HUES64 (cell line): ENCODE measurements around the gene RGS1. TPM values are rescaled to one million over a fixed set of nuclear protein-coding genes. Genes with fewer than 3 reads are reported as not detected.
"Not testable (repeated sequence)": the region's sequence is repeated elsewhere in the genome, so short reads cannot be mapped to it uniquely, and the experiment has no call there.

Experiments
- H3K27ac ChIP-seq: 2 replicates; pipeline ENCODE4 v1.7.0; 2013; ENCODE audit warnings: low read depth, low read length, inconsistent platforms
- H3K27me3 ChIP-seq: 2 replicates; pipeline ENCODE4 v1.6.1; 2013; ENCODE audit warnings: mild to moderate bottlenecking, low read length; ENCODE audit not compliant: insufficient read depth
- H3K36me3 ChIP-seq: 2 replicates; pipeline ENCODE4 v1.6.1; 2013; ENCODE audit warnings: mild to moderate bottlenecking, low read length; ENCODE audit not compliant: insufficient read depth
- H3K4me1 ChIP-seq: 2 replicates; pipeline ENCODE4 v1.6.1; 2013; ENCODE audit warnings: mild to moderate bottlenecking, low read length, moderate library complexity; ENCODE audit not compliant: insufficient read depth
- H3K4me3 ChIP-seq: 2 replicates; pipeline ENCODE4 v1.5.1; 2013; ENCODE audit warnings: mild to moderate bottlenecking, low read length, moderate library complexity
- H3K9ac ChIP-seq: 2 replicates; pipeline ENCODE4 v1.6.1; 2013; ENCODE audit warnings: mild to moderate bottlenecking, low read depth, low read length
- H3K9me3 ChIP-seq: 2 replicates; pipeline ENCODE4 v1.6.1; 2013; ENCODE audit warnings: low read depth, low read length; ENCODE audit not compliant: insufficient read depth
- whole genome bisulfite sequencing: fragments of 150-250, 120-280 bp; methylation state at CpG from one replicate; pipeline ENCODE4 v1.1.7; 2013; ENCODE audit warnings: missing lambda C conversion rate; 5-methylcytosine and 5-hydroxymethylcytosine counted together
- polyA plus RNA-seq, 2 experiments: library from polyadenylated mRNA; stranded (reverse); fragments of 50-300 nt; gene quantifications; one replicate each; pipeline ENCODE4 v1.2.3, GENCODE V29; 2013

Gene RGS1
- 0.25 TPM for polyA plus RNA-seq (2013, experiment 1 of 2)
- 0.25 TPM for polyA plus RNA-seq (2013, experiment 2 of 2)

- Histone ChIP-seq H3K27ac (no peak within 1 kb of the TSS), H3K9me3 (no peaks in the 10 kb centered on the region), H3K9ac (no peak within 1 kb of the TSS), H3K4me1 (peaks cover 2% of the 10 kb centered on the region; the same call in 1 of the 2 replicates), H3K4me3 (no peak within 1 kb of the TSS), H3K36me3 (no peaks in the 10 kb centered on the region), H3K27me3 (no peaks in the 10 kb centered on the region)
- WGBS, result 89% methylated on average over 7 of the region's 7 CpGs
These were observed at the start of gene RGS1 for GRCh38 chr1:192575499-192576189. TSS of gene RGS1 (plus strand) at chr1:192575773. CDS start at chr1:192575793, 20 bp downstream.

- Histone ChIP-seq H3K4me1 (peaks cover 23% of the 10 kb centered on the region), H3K36me3 (no peaks in the 10 kb centered on the region), H3K27ac (no peak overlapping the region), H3K4me3 (no peak overlapping the region), H3K9ac (no peak overlapping the region), H3K27me3 (no peaks in the 10 kb centered on the region), H3K9me3 (no peaks in the 10 kb centered on the region)
- WGBS, result 93% methylated on average over 5 of the region's 5 CpGs
These were observed 48.3 kb upstream of the RGS1 start for GRCh38 chr1:192527111-192527795.

- no peaks in the 10 kb centered on the region for H3K36me3 ChIP-seq
- H3K4me1 ChIP-seq, result peaks cover 23% of the 10 kb centered on the region
- H3K4me3 ChIP-seq, result no peak overlapping the region
- H3K9ac ChIP-seq, result no peak overlapping the region
- H3K9me3 ChIP-seq, result no peaks in the 10 kb centered on the region
- no peak overlapping the region for H3K27ac ChIP-seq
- H3K27me3 ChIP-seq, result no peaks in the 10 kb centered on the region
These were observed 47.6 kb upstream of the RGS1 start for GRCh38 chr1:192527950-192528349.

GRCh38 chr1:192529031-192529755 lies 46.4 kb upstream of the RGS1 start:
- 79% methylated on average over 2 of the region's 3 CpGs for WGBS
- no peak overlapping the region for H3K4me3 ChIP-seq
- H3K36me3 ChIP-seq, result no peaks in the 10 kb centered on the region
- no peaks in the 10 kb centered on the region for H3K27me3 ChIP-seq
- H3K27ac ChIP-seq, result no peak overlapping the region
- no peak overlapping the region for H3K9ac ChIP-seq
- H3K9me3 ChIP-seq, result no peaks in the 10 kb centered on the region
- H3K4me1 ChIP-seq, result peaks cover 23% of the 10 kb centered on the region

- Histone ChIP-seq H3K9me3 (no peaks in the 10 kb centered on the region), H3K36me3 (no peaks in the 10 kb centered on the region), H3K4me3 (no peak overlapping the region), H3K27ac (no peak overlapping the region), H3K27me3 (no peaks in the 10 kb centered on the region), H3K9ac (no peak overlapping the region), H3K4me1 (peaks cover 23% of the 10 kb centered on the region)
- WGBS, result 91% methylated on average over 1 of the region's 1 CpG
These were observed 45.8 kb upstream of the RGS1 start for GRCh38 chr1:192529811-192530210.

- 79% methylated on average over 2 of the region's 2 CpGs for whole genome bisulfite sequencing
- Histone ChIP-seq H3K27me3 (no peaks in the 10 kb centered on the region), H3K4me3 (no peak overlapping the region), H3K4me1 (peaks cover 23% of the 10 kb centered on the region), H3K9me3 (no peaks in the 10 kb centered on the region), H3K9ac (no peak overlapping the region), H3K27ac (no peak overlapping the region), H3K36me3 (no peaks in the 10 kb centered on the region)
These were observed 45.3 kb upstream of the RGS1 start for GRCh38 chr1:192530254-192530653.

- Histone ChIP-seq H3K4me1 (peaks cover 23% of the 10 kb centered on the region), H3K27ac (0 out of 2 replicates have a peak overlapping the region, but pooled peaks have one; percentile 22)
- H3K9me3 ChIP-seq, H3K27me3 ChIP-seq, H3K9ac ChIP-seq, H3K4me3 ChIP-seq, H3K36me3 ChIP-seq: not testable (repeated sequence)
- WGBS, result 62% methylated on average over 4 of the region's 6 CpGs
These were observed 44.4 kb upstream of the RGS1 start for GRCh38 chr1:192531037-192531703.

- Histone ChIP-seq H3K36me3 (no peaks in the 10 kb centered on the region), H3K9ac (no peak overlapping the region), H3K4me1 (peaks cover 20% of the 10 kb centered on the region), H3K9me3 (0 out of 2 replicates have a peak, but pooled peaks cover 4% of the 10 kb centered on the region), H3K27me3 (no peaks in the 10 kb centered on the region), H3K4me3 (no peak overlapping the region), H3K27ac (no peak overlapping the region)
- WGBS, result 82% methylated on average over 2 of the region's 2 CpGs
These were observed 40.9 kb upstream of the RGS1 start for GRCh38 chr1:192534666-192535065.

GRCh38 chr1:192535916-192536664 lies 39.5 kb upstream of the RGS1 start:
- no peaks in the 10 kb centered on the region for H3K27me3 ChIP-seq
- H3K9me3 ChIP-seq, result 0 out of 2 replicates have a peak, but pooled peaks cover 4% of the 10 kb centered on the region
- WGBS, result 100% methylated on average over 3 of the region's 3 CpGs
- no peak overlapping the region for H3K27ac ChIP-seq
- H3K4me1 ChIP-seq, result peaks cover 19% of the 10 kb centered on the region; the same call in 1 of the 2 replicates
- no peak overlapping the region for H3K4me3 ChIP-seq
- no peaks in the 10 kb centered on the region for H3K36me3 ChIP-seq
- H3K9ac ChIP-seq, result no peak overlapping the region
